Measurements from ENCODE around the gene CLBA1.

The CLBA1 gene

DNA sequence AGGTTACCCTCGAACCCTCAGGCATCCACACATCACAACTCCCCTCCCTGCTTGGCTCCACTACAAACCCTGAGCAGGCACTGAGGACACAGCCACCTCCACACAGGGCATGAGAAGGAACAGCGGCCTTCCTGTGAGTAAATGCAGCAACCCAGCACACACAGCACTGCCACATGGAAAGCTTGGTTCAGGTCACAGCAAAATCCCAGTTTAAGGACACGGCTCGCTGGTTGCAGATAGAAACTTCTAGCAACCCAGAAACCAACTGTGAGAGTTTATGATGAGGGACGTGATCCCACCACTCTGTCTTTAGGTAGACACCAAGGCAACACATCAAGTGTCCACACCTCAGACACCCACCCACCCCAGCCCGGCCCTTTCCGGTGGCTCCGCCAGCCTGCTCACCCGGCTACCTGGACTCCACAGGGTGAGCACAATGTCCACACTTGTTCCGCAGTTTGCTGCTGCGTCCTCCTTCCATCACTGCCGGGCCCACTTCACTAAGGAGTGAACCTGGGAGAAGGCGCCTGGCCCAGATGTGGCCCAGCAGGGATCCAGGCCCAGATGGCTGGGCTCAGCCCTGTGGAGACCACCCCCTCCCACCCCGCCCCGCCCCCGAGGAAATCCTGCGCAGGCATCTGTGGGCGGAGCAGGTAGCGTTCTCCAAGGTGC, 22.1 kb downstream of the CLBA1 start:
- DNase-seq = no peak

DNA sequence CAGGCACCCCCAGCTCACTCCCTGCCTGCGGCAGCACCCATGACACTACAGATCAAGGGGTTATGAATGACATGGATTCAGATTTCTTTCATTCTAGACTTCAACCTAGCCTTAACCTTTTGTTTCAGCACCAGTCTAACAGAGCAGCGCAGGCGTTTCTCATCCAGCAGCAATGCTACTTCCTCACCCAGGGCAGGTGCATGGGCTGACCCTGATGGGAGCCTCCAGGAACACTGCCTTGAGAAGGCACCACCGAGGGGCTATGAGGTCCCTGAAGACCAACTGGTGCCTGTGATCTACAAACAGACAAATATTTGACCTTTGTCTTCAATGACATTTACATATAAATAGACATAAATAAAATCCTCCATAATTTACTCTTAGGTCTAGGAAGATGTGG, 24.5 kb downstream of the CLBA1 start:
- no peak for DNase-seq

DNA sequence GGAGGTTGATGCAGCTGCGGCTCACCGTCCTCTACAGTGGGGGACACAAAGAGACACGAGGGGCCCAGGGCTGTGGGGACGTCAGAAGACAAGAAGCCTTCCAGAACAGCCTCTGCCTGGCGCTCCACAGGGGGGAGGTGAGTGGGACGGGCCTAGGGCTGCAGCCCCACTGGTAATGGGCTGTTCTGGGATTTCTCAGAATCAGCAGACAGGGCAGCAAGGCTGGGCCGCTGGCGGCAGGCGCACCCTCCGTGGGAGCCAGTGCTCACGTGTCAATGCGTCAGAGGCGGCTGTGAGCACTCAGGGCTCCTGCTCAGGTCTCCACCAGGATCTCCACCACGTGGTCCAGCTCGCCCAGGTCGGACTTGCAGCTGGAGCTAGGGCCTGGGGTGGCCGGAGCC, 25.3 kb downstream of the CLBA1 start:
- DNase-seq = no peak

DNA sequence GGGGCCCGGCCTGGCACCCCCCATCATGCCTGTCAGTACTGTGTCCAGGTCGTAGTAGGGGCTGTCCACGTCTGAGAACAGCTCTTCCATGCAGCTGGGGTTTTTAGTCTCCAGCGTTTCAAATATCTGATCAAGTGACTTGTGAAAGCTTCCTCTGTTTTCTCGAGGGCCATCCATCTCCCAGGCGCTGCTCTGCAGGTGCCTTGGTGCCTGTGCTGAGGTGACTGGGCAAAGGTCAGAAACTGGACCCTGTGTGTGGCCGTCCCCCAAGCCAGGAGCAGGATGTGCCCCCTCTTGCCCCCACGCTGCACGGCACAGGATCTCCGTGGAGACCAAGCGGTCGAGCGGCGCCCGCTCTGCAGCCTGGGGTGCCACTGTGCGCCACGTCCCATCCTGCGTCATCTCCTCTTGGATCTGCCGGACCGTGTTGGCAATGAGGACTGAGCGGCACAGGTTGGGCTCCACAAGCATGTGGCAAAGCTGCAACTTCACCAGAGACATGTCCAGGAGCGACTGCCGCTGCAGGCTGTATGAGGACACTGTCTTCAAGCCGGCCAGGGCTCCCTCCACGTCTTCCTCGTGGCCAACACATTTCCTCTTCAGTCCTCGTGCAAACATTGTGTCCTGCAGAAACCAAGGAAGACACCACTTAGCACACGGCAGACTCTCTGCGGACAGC, 25.9 kb downstream of the CLBA1 start:
- no peak for DNase-seq

DNA sequence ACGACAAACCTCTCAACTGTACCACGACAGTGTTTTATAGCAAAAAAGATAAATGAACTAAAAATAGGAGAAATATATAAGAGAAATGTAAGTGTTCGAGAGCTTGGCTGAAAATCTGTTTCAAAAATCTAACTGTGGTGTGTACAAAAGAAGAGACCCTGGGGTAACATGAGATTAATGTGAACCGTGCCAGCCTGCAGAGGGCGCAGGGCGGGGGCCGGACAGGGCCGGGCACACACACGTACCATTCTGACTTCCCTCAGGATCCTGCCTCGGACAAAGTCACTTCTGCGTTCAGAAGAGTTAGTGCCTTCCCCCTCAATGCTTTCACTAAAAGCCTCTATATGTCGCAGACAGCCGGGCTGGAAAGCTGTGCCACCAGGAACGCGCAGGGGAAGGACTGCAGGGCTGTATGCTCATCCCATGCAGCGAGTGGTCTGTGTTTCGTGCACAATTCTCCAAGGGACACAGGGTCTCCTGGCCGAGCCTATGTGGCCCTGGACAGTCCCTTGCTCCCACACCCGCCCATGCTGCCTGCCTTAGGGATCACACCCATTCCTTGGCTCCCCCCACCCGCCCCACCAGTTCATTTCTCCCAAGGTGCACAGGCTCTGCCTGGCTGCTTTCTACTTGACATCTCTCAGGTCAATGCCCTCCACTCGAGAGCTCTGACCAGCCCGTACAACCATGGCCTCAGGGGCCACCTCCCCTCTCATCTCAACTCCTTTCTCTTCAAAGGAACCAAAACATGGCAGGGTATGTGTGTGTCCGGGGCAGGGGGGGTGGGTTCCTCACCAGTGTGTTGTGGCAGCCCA, 26.8 kb downstream of the CLBA1 start:
- DNase-seq = no peak

DNA sequence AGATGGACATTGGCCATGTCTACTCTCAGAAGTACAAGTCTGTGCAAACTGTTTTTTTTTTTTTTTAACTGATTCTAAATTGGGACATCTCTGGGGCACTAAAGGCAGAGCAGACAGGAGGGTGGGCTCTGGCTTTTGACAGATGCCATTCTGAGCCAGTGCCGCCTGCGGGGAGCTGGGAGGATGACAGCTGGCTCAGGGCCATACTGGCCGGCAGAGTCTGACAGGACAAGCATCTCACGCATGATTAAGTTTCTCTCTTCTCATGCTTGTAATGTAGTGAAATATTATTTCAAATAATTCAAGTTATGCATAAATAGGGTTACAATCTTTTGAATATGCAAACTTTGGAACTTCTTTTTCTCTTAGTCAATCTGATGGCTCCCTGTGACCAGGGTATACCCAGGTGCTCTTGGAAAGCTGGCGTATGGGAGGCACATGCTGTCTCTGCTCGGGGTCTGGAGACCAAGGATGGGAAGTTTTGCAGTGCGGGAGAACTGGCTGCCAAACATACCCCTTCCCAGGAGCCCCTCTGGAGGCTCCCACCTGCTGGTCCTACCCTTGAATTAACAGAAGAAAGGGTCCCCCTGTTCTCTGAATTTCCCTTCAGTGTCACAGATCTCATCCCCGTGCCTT, 27.7 kb downstream of the CLBA1 start:
- DNase-seq = no peak

DNA sequence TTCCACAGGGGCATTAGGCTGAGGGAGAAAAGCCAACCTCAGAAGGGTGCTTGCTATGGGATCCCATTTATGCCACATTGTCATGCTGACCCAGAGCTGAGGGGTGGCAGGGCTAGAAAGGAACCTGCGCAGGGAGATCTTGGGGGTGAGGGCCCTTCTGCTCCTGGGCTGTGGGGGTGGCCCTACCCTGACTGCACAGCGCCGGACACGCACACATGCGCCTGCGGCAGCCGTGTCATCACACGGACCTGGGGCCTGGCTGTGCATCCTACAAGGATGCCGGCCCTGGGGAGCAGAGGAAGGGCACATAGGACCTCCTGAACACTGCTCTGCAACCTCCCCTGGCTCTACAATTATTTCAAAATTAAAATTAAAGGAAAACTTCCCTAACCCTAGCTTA, 28.4 kb downstream of the CLBA1 start:
- no peak for DNase-seq

DNA sequence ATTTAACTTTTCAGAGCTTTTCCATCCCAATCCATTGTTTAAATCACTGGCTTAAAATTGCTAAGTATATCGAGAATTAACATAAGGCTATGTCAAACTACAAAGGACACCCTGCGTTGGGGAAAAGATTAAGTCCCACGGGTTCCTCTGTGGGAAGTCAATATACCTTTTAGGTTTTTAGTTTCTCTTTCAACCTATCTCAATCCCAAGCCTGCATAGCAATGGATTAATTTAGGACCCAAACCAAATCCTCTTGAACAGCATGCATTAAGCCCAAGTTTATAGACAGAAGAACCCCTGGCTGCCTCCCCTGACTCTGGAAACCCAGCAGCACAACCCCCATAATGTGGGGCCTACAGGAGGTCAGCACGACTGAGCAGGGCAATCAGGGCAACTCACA, 29.0 kb downstream of the CLBA1 start:
- DNase-seq = no peak

DNA sequence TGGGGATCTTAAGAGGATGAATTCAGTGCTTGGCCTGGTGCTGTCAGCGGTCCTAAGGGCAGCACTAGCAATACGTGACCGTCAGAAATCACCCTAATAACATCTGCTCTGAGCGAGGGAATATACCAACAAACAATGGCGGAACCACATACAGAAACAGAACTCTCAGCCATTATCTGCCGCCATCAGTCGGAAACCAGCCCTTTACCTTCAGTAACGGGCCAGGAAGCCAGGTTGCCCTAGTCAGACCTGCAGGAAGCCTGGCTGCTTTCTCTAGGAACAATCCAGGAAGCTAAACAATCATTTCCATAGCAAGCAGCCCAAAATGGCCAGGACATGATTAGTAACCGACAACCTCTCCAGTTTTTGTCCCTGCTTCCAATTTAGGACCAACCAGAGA, 29.7 kb downstream of the CLBA1 start:
- DNase-seq = no peak

DNA sequence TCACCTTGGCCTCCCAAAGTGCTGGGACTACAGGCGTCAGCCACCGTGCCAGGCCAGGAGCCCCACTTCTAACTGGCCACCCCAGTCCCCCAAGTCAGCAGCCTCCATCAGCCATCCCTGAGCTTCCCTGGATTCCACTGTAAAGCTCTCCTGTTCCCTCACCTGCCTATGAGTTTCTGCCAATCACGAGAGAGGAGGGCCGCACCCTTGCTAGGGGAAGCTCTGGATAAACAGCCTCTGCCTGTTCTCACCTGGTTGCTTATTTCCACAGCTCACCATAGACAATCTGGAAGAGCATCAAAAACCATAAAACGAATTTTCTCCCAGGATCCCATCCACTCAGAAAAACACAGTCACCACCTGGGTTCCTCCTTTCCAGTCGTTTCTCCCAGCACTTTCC, 30.3 kb downstream of the CLBA1 start:
- no peak for DNase-seq

DNA sequence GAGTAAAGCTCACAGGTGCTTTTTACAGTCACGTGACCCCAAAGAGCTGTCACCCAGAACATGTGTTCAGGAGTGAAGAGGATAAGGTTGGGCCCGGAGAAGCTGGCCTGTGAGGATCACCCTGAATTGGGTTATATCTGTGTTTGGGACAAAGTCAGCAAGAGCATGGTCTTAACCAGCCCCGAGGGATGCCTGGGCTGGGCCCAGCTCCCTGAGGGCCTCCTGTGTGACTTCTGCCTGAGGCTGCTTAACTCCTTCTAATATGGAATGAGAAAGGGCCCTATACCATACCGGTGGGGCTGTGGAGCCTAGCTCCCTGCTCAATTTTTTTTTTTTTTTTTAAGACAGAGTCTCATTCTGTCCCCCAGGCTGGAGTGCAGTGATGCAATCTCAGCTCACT, 32.8 kb downstream of the CLBA1 start:
- no peak for DNase-seq

DNA sequence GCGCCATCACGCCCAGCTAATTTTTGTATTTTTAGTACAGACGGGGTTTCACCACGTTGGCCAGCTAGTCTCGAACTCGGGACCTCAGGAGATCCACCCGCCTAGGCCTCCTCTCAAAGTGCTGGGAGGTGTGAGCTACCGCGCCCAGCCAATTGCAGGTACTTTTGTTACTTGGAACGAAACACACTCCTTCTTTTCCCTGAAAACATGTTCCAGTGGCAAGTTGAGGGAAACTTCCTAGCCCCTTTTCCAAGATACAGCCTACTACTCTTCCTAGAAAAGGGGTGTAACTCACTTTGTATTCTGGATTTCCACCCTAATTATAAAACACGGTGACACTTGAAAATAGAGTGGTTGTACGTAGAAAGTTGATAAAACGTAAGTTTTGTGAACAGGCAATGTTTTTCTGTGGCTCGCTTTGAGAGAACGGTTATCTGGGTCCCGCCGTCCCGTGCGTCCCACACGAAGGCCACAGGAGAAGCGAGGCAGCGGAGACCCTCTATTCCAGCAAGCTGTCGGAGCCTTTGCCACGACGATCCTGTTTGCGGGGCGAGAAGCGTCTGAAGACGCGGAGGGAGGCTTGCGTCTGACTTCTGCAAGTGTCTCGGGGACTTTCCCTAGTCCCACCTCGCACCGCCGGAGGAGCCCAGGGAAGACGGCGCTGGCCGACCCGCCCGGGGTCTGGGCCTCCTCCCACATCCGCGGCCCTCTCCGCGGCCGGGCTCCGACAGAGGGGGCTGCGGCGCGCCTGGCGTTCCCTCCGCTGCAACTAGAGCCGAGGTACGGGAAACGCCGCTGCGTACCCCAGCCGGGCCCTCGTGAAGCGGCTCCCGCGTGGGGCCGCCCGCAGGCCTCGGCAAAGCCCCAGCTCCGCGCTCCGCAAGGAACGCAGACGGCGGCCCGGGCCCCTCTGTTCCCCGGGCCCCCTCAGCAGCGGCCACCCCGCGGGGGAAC, 34.5 kb downstream of the CLBA1 start:
- peak; percentile 59 for DNase-seq

DNA sequence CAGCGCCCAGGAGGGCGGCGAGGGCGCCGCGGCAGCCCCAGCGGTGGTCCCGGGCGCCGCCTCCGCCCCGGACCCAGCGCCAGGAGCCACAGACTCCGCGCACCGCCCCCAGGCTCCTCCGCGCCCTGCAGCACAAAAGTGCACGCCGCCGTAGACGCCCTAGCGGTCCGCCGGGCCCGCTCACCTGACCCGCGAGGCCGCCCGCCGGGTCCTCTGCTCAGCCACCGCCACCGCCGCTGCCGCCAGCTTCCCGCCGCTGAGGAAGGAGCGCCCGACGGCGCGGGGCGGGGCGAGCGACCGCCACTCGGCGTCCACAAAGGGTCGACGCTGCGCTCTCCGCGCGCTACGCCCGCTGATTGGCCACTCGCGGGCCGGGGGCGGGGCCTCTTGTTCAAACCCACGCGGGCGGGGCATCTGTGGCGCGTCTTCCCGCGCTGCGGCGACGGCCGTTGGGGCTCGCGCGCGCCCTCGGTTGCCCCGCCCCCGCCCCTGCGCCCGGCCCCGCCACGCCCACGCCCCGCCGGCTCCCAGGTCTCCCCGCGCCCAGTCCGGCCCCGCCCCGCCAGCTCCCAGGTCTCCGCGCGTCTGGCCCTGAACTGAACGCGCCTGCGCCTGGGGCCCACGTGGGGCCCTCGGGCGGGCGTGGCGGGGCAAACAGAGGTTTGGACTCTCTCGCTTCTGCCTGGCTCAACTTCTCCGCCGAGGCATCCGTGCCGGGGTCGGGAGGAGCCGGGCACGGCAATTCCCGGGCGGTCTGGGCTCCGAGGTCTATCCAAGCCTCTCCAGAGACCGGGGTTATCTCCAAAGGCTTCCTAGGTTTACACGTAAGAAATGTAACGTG, 35.4 kb downstream of the CLBA1 start, which contains the start of gene CDCA4:
Gene CDCA4, minus strand, starts transcription at position 269 of the 841 bp plus-strand sequence. CDS start 9,154 bp downstream, outside the sequence.
- DNase-seq = peak; percentile 99

DNA sequence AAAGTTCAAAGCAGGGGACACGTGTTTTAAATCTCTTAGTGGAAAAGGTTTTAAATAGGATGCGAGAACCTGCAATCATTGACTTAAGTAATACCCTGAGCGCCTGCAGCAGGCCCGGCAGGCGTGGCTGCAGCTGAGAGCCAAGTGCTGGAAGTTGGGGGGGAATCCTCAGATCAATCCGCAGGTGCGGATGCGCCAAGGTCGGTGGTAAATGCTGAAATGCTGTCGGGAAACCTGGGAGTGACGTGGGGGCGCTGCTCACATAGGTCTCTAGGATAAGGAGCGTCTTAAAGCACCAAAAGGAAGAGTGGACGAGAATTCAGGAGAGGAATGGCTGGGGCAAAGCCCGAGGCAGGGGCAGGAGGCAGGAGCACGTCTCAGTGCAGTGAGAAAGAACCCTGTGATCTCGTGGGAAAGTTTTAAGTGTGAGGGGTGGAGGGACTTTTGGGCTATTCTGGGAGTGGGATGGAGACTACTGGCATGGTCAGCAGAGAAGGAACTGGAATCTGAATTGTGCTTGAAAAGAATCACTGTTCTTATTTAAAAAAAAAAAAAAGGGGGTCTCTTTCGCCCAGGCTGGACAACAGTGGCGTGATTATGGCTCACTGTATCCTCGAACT, 36.2 kb downstream of the CLBA1 start:
- DNase-seq = peak; percentile 20

DNA sequence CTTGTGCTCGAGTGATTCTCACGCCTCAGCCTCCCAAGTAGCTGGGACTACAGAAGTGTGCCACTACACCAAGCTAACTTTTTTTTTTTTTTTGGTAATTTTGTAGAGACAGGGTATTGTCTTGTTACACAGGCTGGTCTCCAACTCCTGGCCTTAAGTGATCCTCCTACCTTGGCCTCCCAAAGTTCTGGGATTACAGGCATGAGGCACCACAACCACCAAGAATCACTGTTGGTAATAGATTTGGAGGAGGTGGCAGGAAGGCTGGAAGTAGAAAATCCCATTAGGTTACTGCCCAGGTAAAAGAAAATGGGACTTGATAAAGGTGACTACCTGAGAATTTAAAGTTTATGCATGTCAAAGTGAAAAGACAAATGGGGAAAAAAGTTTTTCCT, 36.7 kb downstream of the CLBA1 start:
- no peak for DNase-seq

DNA sequence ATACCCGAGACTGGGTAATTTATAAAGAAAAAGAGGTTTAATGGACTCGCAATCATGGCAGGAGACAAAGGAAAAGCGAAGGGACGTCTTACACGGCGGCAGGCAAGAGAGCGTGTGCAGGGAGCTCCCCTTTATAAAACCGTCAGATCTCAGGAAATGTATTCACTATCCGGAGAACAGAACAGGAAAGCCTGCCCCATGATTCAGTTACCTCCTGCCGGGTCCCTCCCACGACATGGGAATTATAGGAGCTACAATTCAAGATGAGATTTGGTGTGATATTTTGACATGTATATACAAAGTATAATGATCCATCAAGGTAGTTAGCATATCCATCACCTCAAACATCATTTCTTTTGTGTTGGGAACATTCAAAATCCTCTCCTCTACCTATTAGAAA, 37.6 kb downstream of the CLBA1 start:
- DNase-seq = no peak

DNA sequence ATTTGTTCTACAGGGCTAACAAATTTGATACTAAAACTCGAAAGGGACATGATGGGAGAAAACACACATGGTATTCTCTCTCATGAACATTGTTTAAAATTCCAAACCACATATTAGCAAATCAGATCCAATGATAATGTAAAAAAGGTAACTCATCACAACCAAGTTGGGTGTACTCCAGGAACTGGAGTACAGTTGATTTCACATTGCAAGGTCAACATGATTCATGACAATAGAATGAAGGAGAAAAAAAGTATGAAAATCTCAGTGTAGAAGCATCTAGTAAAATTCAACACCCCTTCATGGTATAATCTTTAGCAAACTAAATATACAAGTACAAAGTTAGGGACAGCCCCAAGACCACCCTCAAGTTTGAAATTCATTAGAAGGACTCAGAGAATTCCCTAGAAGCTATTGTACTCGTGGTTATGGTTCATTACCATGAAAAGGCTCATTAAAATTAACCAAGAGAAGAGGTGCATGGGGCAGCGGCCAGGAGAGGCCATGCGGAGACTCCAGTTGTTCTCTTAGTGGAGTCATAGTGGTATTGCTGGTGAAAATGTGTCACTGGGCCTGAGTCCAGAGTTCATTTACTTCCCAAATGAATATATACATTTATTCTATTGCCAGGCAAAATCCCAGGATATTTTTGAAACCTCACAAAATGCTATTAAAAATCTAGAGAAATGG, 38.3 kb downstream of the CLBA1 start:
- DNase-seq = no peak

DNA sequence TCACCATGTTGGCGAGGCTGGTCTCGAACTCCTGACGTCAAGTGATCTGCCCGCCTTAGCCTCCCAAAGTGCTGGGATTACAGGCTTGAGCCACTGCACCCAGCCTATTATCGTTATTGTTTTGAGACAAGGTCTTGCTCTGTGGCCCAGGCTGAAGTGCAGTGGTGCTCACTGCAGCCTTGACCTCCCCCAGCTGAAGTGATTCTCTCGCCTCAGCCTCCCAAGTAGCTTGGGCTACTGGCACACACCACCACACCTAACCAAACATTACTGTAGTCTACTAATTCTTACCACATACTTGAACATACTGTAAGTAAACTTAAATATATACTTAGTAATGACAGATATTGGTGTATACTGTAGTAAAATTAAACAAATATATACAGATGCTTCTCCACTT, 39.8 kb downstream of the CLBA1 start:
- DNase-seq = no peak

DNA sequence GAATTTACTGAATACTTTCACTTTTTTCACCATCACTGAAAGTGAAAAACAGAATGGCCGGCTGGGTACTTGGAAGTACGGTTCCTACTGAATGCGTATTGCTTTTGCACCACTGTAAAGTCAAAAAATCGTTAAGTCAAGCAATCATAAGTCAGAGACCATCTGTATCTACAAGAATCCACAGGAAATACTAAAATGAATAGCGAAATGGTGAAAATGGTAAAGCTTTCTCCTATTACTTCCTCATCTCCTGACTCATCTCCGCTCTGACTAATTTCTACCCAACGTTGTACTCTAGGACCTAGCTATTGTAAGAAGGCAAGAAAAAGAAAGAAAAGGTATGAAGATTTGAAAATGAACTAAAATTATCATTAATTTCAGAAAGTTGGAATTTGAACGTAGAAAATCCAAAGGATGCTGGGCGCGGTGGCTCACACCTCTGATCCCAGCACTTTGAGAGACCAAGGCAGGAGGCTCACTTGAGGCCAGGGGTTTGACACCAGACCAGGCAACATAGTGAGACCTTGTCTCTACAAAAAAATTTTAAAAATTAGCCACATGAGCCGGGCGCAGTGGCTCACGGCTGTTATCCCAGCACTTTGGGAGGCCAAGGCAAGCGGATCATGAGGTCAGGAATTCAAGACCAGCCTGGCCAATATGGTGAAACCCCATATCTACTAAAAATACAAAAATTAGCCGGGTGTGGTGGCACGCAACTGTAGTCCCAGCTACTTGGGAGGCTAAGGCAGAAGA, 40.6 kb downstream of the CLBA1 start:
- DNase-seq = no peak
